ENCODE results near the gene RUNX2.

RUNX2 gene

DNA sequence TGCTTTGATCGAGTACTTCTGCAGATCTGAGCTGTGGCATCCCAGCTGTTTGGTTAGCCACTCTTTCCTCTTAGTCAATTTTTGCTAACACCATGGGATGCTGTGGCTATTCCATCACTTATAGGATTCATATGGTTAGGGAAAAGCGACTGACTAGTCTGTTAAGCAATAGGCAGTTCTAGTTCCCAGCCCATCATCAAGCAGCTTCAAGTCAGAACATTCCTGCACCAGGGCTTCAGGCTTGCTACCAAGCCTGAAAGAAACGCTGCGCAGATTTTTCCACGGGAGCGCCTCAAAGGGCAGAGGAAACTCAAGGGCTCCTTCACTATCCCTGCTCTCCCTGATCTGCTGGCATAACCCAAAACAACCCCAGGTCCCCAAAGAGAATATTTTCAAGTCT, 209.4 kb downstream of the RUNX2 start:
- no peak for ATAC-seq (ENCODE audit: low read depth)
- Histone ChIP-seq H3K27ac (ENCODE audit: poor library complexity, severe bottlenecking) (no peak overlapping the region), H3K27me3 (ENCODE audit: insufficient read depth, poor library complexity, severe bottlenecking) (no peaks in the 10 kb centered on the region), H3K36me3 (ENCODE audit: low read depth) (no peaks in the 10 kb centered on the region), H3K4me1 (ENCODE audit: insufficient read depth, poor library complexity, severe bottlenecking) (no peaks in the 10 kb centered on the region), H3K9me3 (ENCODE audit: severe bottlenecking) (no peaks in the 10 kb centered on the region), H3K4me3 (ENCODE audit: severe bottlenecking) (no peak overlapping the region)
- no peak for DNase-seq (ENCODE audit: low spot score)
- TF ChIP-seq, protein P1, sequence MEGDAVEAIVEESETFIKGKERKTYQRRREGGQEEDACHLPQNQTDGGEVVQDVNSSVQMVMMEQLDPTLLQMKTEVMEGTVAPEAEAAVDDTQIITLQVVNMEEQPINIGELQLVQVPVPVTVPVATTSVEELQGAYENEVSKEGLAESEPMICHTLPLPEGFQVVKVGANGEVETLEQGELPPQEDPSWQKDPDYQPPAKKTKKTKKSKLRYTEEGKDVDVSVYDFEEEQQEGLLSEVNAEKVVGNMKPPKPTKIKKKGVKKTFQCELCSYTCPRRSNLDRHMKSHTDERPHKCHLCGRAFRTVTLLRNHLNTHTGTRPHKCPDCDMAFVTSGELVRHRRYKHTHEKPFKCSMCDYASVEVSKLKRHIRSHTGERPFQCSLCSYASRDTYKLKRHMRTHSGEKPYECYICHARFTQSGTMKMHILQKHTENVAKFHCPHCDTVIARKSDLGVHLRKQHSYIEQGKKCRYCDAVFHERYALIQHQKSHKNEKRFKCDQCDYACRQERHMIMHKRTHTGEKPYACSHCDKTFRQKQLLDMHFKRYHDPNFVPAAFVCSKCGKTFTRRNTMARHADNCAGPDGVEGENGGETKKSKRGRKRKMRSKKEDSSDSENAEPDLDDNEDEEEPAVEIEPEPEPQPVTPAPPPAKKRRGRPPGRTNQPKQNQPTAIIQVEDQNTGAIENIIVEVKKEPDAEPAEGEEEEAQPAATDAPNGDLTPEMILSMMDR (IDR thresholded peaks at IDR 0.05; ENCODE audit: poor library complexity, severe bottlenecking) = no peak

DNA sequence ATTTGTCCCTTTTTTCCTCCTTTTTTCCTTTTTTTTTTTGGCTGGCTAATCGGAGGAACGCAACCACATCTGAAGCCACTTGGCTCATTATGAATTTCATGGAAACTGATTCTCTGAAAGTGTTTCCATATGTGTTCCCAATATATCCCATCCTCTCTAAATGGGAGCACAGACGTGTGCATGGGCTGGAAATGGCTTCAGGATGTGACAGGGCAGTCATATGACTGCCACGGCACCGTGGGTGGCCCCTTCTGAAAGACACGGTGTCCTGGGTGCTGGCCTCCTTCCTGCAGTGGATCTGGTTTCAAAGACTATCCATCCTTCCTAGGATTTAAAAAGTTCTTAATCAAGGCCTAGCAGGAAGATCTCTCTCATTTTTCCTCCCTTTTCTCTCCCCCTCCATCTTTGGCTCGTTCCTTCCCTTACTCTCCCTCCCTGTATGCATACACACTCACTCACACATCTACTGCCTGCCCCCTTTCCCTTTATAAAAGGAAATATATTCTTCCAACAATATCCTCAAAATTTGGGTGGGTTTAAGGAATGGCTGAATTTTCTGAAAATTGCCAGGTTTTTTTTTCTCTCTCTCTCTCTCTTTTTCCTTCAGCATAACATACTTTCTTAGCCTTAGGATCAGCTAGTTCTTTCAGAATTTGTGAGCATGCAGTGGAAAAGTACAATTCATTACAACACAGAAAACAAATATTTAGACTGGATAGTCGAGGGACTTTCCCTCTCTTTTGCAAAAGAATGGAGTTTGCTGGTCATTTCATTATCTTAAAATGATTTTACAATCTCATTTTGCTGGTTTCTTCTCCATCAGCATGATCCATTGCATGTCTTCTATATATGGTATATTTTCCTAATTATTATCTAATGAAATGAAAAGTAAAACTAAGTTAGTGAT, 210.8 kb downstream of the RUNX2 start:
- TF ChIP-seq, protein P1 (IDR thresholded peaks at IDR 0.05; ENCODE audit: poor library complexity, severe bottlenecking) = no peak
- H3K4me1 ChIP-seq (ENCODE audit: insufficient read depth, poor library complexity, severe bottlenecking) = peaks cover 9% of the 10 kb centered on the region
- no peak overlapping the region for H3K27ac ChIP-seq (ENCODE audit: poor library complexity, severe bottlenecking)
- H3K36me3 ChIP-seq (ENCODE audit: low read depth) = no peaks in the 10 kb centered on the region
- no peak for ATAC-seq (ENCODE audit: low read depth)
- no peak for DNase-seq (ENCODE audit: low spot score)
- no peaks in the 10 kb centered on the region for H3K9me3 ChIP-seq (ENCODE audit: severe bottlenecking)
- H3K4me3 ChIP-seq (ENCODE audit: severe bottlenecking) = no peak overlapping the region
- H3K27me3 ChIP-seq (ENCODE audit: insufficient read depth, poor library complexity, severe bottlenecking) = no peaks in the 10 kb centered on the region

DNA sequence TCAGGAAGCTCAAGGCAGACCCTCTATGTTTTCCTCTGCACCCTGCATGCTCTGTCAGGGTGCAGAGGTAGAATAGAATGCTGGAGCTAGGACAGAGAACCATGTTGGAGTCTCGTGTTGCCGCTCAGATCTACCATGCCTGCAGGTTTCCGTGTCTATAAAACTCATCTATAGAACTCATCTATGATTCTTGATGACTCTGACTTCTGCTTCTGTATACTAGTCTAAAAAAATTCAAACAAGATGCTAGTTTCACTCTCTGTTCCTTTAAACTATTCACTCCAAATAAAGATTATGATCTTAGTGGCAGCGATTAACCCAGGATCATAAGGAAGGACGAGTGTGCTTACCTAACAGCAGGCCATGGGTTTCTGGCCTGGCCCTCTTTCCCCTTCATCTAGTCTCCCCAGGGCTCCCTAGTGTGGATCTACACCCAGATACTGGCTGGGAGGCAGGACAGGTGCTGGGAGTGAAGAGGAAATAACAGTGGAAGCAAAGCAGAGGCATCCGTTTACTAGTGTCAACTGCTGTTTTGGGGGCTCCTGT, 212.3 kb downstream of the RUNX2 start:
- Histone ChIP-seq H3K4me1 (ENCODE audit: insufficient read depth, poor library complexity, severe bottlenecking) (peaks cover 9% of the 10 kb centered on the region), H3K36me3 (ENCODE audit: low read depth) (no peaks in the 10 kb centered on the region), H3K27ac (ENCODE audit: poor library complexity, severe bottlenecking) (no peak overlapping the region), H3K27me3 (ENCODE audit: insufficient read depth, poor library complexity, severe bottlenecking) (no peaks in the 10 kb centered on the region), H3K4me3 (ENCODE audit: severe bottlenecking) (no peak overlapping the region), H3K9me3 (ENCODE audit: severe bottlenecking) (no peaks in the 10 kb centered on the region)
- TF ChIP-seq, protein P1 (IDR thresholded peaks at IDR 0.05; ENCODE audit: poor library complexity, severe bottlenecking) = no peak
- no peak for DNase-seq (ENCODE audit: low spot score)
- ATAC-seq (ENCODE audit: low read depth) = no peak

DNA sequence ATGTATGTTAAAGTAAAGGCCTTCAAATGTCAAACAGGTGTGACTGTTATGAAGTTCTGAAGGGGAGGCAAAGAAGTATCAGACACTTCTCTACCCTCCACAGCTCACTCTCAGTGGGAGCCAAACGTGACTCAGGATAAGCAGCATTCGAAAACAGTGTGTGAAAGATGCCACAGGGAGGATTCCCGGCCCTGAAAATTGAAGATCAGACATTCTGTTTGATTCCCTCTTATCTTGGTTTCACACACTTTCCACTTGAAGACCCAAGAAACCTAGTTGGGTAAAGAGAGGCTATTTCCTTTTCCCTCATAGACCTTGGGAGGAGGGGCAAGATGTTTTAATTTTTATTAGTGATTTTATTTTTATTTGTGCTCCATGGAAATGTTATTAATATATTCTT, 213.8 kb downstream of the RUNX2 start:
- no peak overlapping the region for H3K27ac ChIP-seq (ENCODE audit: poor library complexity, severe bottlenecking)
- no peak overlapping the region for H3K4me3 ChIP-seq (ENCODE audit: severe bottlenecking)
- peaks cover 9% of the 10 kb centered on the region for H3K4me1 ChIP-seq (ENCODE audit: insufficient read depth, poor library complexity, severe bottlenecking)
- no peak for ATAC-seq (ENCODE audit: low read depth)
- no peak for DNase-seq (ENCODE audit: low spot score)
- TF ChIP-seq, protein P1 (IDR thresholded peaks at IDR 0.05; ENCODE audit: poor library complexity, severe bottlenecking) = no peak
- no peaks in the 10 kb centered on the region for H3K36me3 ChIP-seq (ENCODE audit: low read depth)
- H3K27me3 ChIP-seq (ENCODE audit: insufficient read depth, poor library complexity, severe bottlenecking) = no peaks in the 10 kb centered on the region
- H3K9me3 ChIP-seq (ENCODE audit: severe bottlenecking) = no peaks in the 10 kb centered on the region

Data from RWPE2 (cell line).